Testis (tissue), 3 donors: ENCODE results near the gene HES4. TPM values are rescaled to one million over a fixed set of nuclear protein-coding genes. Genes with fewer than 3 reads are reported as not detected.

Experiments
- DNase-seq: peaks from one replicate; pipeline ENCODE4 v3.0.0-alpha.2; 2019
- H3K27ac ChIP-seq, 2 donors: fragments of 200-600 bp; sonication (generic); one replicate each; pipeline ENCODE4 v1.5.1; 2019
- H3K27me3 ChIP-seq: fragments of 200-600 bp; sonication (generic); one replicate; pipeline ENCODE4 v1.5.1; 2019
- H3K36me3 ChIP-seq: fragments of 200-600 bp; sonication (generic); one replicate; pipeline ENCODE4 v1.5.1; 2017; ENCODE audit warnings: low read depth; ENCODE audit errors: missing control alignments
- H3K4me1 ChIP-seq: fragments of 200-600 bp; sonication (generic); one replicate; pipeline ENCODE4 v1.5.1; 2019
- H3K4me3 ChIP-seq, 2 donors: fragments of 200-600 bp; sonication (generic); one replicate each; pipeline ENCODE4 v1.5.1; 2017 to 2019
- H3K9me3 ChIP-seq: fragments of 200-600 bp; sonication (generic); one replicate; pipeline ENCODE4 v1.5.1; 2017
- POLR2A ChIP-seq: fragments of 450-650 bp; IDR thresholded peaks from one replicate; pipeline ENCODE4 v1.6.1; 2017; ENCODE audit warnings: antibody characterized with exemption, mild to moderate bottlenecking, moderate library complexity
- WGBS, 2 donors: methylation state at CpG; one replicate each; pipeline ENCODE4 v1.1.5; 2018; 5-methylcytosine and 5-hydroxymethylcytosine counted together
- intact Hi-C: fragments of 100-400 bp; cut with DNase I; formaldehyde crosslinking; loops from one replicate; pipeline ENCODE4 v1.15.1; 2023; ENCODE audit warnings: low total_unique reads
- polyA plus RNA-seq: library from polyadenylated mRNA; stranded (reverse); fragments of 350-450 nt; fragmentation: Illumina TruSeq; extraction: RNeasy Lipid Tissue Mini Kit (QIAGEN cat#74804); gene quantifications from one replicate; pipeline ENCODE4 v1.2.3, GENCODE V29; 2014; ENCODE audit warnings: low read depth, low replicate concordance; ENCODE audit not compliant: insufficient read depth
- total RNA-seq, 2 donors: library from RNA; depleted of rRNA; stranded (reverse); fragments of >200 nt; gene quantifications; one replicate each; pipeline ENCODE4 v1.2.3, GENCODE V29; 2016
- TF ChIP-seq, protein P1 (sequence below), 3 experiments: fragments of 450-650 bp in 2 of 3; fragments of 200-600 bp in 1 of 3; sonication (generic) in 1 of 3; IDR thresholded peaks; one replicate each; pipeline ENCODE4 v1.5.1; 2016 to 2019; ENCODE audit warnings: antibody characterized with exemption in 3 of 3, mild to moderate bottlenecking in 2 of 3, moderate library complexity in 1 of 3

Gene HES4
- total and polyA plus RNA-seq, 3 donors from 2014 or later, result 2.3 to 27.5 (median 26.4) TPM

DNA sequence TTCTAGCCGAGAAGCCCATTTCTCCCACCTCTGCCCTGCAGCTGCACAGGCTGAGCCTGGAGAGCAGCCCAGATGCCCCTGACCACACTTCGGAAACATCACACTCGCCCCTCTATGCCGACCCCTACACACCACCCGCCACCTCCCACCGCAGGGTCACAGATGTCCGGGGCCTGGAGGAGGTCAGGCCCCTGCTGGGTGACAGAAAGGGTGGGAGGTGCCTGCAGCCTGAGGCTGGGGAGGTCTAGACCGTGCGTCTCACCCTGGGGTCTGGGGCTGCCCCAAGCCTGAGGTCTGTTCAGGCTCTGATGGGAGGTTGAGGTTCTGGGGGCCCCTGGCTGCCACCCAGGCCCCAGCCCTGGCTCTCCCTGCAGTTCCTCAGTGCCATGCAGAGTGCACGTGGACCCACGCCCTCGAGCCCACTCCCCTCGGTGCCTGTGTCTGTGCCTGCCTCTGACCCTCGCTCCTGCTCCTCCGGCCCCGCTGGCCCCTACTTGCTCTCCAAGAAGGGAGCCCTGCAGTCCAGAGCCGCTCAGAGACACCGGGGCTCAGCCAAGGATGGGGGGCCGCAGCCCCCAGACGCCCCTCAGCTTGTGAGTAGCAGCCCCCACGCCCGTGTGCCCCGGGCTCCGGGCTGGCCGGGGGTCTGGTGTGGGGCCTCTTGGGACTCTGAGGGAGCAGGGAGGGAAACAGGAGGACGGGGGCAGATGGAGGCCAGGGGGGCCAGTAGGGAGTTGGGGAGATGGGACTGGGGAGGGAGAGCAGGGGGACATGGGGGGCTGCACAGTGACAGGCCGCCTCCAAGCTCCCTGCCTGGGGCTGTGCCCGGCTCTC, 26.2 kb downstream of the HES4 start:
- 74 to 80% methylated on average over 11 to 27 of the region's 28 CpGs for WGBS, 2 donors
- H3K27me3 ChIP-seq, result no peaks in the 10 kb centered on the region
- intact Hi-C loops, result loop anchor here (10.0 kb wide), 1 partner anchor 69 kb away; no protein-coding TSS in a partner anchor
- DNase-seq, result no peak
- H3K27ac ChIP-seq, result no peak overlapping the region
- peaks cover 5% of the 10 kb centered on the region for H3K4me1 ChIP-seq
- H3K36me3 ChIP-seq, result no peaks in the 10 kb centered on the region
- H3K4me3 ChIP-seq, result no peak overlapping the region
- no peaks in the 10 kb centered on the region for H3K9me3 ChIP-seq
- TF ChIP-seq POLR2A, result no peak
- TF ChIP-seq, protein P1, sequence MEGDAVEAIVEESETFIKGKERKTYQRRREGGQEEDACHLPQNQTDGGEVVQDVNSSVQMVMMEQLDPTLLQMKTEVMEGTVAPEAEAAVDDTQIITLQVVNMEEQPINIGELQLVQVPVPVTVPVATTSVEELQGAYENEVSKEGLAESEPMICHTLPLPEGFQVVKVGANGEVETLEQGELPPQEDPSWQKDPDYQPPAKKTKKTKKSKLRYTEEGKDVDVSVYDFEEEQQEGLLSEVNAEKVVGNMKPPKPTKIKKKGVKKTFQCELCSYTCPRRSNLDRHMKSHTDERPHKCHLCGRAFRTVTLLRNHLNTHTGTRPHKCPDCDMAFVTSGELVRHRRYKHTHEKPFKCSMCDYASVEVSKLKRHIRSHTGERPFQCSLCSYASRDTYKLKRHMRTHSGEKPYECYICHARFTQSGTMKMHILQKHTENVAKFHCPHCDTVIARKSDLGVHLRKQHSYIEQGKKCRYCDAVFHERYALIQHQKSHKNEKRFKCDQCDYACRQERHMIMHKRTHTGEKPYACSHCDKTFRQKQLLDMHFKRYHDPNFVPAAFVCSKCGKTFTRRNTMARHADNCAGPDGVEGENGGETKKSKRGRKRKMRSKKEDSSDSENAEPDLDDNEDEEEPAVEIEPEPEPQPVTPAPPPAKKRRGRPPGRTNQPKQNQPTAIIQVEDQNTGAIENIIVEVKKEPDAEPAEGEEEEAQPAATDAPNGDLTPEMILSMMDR (IDR thresholded peaks at IDR 0.05), result no peak

DNA sequence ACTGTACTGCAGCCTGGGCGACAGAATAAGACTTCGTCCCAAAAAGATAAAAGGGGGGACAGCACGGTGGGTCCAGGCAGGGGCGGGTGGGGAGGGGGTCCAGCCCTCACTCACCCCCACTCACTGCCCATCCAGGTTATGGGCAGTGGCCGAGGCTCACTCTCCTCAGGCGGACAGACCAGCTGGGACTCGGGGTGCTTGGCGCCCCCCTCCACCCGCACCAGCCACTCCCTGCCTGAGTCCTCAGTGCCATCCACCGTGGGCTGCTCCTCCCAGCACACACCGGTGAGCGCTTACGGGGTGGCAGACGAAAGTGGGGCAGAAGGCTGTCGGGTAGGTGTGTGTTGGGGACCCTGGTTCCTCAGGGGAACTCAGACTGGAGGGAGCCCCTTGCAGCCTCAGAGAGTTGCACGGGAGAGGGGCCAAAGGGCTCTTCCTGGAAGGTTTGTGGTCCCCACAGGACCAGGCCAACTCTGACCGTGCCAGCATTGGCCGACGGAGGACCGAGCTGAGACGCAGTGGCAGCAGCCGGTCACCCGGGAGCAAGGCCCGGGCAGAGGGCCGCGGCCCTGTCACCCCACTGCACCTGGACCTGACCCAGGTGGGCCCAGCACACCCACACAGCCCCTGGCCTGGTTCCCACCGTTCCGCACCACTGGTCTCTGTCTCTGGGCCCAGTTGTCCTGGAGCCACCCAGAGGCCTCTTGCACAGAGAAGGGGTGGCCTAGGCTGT, 27.0 kb downstream of the HES4 start:
- Histone ChIP-seq H3K27ac (no peak overlapping the region), H3K9me3 (no peaks in the 10 kb centered on the region), H3K36me3 (no peaks in the 10 kb centered on the region), H3K4me1 (peaks cover 5% of the 10 kb centered on the region), H3K4me3 (no peak overlapping the region), H3K27me3 (no peaks in the 10 kb centered on the region)
- 77 to 85% methylated on average over 4 to 24 of the region's 28 CpGs for WGBS, 2 donors
- intact Hi-C loops, result loop anchor here (10.0 kb wide), 1 partner anchor 68 kb away; no protein-coding TSS in a partner anchor
- TF ChIP-seq POLR2A, result no peak
- TF ChIP-seq, protein P1 (IDR thresholded peaks at IDR 0.05), result no peak
- no peak for DNase-seq

DNA sequence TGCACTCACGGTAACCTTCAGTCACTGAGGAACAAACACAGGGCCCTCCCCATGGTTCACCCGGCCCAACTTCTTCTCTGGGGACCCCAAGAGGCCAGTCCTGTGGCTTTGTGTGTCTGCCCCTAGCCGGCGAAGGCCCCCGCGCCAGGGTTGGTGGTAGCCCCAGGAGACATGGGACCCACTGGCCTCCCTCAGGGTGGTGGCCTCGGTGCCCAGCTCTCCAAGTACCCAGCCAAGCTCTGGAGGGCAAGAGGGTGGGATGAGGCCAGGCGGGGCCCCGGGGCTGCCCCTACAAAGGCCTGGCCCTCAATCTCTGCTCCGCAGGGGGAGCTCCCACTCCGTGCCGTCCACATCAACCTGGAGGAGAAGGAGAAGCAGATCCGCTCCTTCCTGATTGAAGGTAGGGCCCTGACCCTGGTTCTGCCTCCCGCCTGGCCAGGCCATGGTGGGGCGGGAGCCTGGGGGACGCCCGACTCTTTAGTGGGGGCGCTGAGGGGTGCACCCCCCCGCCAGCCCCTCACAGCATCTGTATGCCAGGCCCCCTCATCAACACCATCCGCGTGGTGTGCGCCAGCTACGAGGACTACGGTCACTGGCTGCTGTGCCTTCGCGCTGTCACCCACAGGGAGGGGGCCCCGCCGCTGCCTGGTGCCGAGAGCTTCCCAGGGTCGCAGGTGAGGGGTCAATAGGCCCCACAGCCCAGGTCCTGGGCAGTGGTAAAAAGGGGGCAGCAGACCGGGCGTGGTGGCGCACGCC, 28.0 kb downstream of the HES4 start:
- Histone ChIP-seq H3K36me3 (no peaks in the 10 kb centered on the region), H3K27me3 (no peaks in the 10 kb centered on the region), H3K27ac (no peak overlapping the region), H3K4me3 (no peak overlapping the region), H3K4me1 (peaks cover 9% of the 10 kb centered on the region), H3K9me3 (no peaks in the 10 kb centered on the region)
- no peak for TF ChIP-seq POLR2A
- TF ChIP-seq, protein P1 (IDR thresholded peaks at IDR 0.05), result no peak
- intact Hi-C loops, result loop anchor here (10.0 kb wide), 1 partner anchor 67 kb away; no protein-coding TSS in a partner anchor
- no peak for DNase-seq
- WGBS, 2 donors, result 81 to 83% methylated on average over 18 to 34 of the region's 34 CpGs

DNA sequence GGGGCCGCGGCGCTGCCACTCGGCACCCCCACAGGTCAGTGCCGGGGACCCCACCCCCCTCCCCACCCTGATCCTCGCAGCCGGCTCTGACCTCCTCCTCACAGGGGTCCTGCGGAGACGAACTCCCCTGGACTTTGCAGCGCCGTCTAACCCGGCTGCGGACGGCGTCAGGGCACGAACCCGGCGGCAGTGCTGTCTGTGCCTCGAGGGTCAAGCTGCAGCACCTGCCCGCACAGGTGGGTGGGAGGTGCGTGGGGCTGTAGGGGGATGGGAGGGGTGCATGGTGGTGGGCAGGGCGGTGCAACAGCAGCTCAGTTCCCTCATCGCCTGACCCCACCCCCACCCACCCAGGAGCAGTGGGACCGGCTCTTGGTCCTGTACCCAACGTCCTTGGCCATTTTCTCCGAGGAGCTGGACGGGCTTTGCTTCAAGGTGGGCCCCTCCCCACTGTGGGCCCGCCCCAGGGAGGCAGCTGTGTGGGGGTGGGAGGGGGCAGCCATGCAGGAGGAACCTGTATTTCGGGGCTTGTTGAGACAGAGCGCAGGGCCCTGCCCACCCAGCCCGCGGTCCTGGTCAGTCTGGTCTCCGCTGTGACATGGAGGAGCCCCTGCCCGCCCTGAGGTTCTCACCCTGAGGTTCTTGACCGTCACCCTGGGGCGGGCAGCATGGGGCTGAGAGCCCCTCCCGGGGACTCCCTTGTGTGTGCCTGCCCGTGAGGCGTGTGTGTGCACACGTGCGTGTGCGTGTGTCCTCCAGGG, 28.7 kb downstream of the HES4 start:
- H3K36me3 ChIP-seq, result no peaks in the 10 kb centered on the region
- H3K4me3 ChIP-seq, result no peak overlapping the region
- intact Hi-C loops, result loop anchor here (10.0 kb wide), 1 partner anchor 66 kb away; no protein-coding TSS in a partner anchor
- no peak for DNase-seq
- peaks cover 9% of the 10 kb centered on the region for H3K4me1 ChIP-seq
- TF ChIP-seq POLR2A, result no peak
- TF ChIP-seq, protein P1 (IDR thresholded peaks at IDR 0.05), result no peak
- no peaks in the 10 kb centered on the region for H3K9me3 ChIP-seq
- H3K27ac ChIP-seq, result no peak overlapping the region
- H3K27me3 ChIP-seq, result no peaks in the 10 kb centered on the region
- WGBS, 2 donors, result 52 to 90% methylated on average over 2 to 41 of the region's 42 CpGs
